NAMALWA (cell line): ENCODE measurements around the gene TDRD9.
"Not testable (repeated sequence)": the region's sequence is repeated elsewhere in the genome, so short reads cannot be mapped to it uniquely, and the experiment has no call there.

Experiments
- DNase-seq: peaks from one replicate; pipeline ENCODE4 v3.0.0-alpha.2; 2015; ENCODE audit warnings: low spot score

TDRD9 gene, protein sequence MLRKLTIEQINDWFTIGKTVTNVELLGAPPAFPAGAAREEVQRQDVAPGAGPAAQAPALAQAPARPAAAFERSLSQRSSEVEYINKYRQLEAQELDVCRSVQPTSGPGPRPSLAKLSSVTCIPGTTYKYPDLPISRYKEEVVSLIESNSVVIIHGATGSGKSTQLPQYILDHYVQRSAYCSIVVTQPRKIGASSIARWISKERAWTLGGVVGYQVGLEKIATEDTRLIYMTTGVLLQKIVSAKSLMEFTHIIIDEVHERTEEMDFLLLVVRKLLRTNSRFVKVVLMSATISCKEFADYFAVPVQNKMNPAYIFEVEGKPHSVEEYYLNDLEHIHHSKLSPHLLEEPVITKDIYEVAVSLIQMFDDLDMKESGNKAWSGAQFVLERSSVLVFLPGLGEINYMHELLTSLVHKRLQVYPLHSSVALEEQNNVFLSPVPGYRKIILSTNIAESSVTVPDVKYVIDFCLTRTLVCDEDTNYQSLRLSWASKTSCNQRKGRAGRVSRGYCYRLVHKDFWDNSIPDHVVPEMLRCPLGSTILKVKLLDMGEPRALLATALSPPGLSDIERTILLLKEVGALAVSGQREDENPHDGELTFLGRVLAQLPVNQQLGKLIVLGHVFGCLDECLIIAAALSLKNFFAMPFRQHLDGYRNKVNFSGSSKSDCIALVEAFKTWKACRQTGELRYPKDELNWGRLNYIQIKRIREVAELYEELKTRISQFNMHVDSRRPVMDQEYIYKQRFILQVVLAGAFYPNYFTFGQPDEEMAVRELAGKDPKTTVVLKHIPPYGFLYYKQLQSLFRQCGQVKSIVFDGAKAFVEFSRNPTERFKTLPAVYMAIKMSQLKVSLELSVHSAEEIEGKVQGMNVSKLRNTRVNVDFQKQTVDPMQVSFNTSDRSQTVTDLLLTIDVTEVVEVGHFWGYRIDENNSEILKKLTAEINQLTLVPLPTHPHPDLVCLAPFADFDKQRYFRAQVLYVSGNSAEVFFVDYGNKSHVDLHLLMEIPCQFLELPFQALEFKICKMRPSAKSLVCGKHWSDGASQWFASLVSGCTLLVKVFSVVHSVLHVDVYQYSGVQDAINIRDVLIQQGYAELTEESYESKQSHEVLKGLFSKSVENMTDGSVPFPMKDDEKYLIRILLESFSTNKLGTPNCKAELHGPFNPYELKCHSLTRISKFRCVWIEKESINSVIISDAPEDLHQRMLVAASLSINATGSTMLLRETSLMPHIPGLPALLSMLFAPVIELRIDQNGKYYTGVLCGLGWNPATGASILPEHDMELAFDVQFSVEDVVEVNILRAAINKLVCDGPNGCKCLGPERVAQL (N-terminal part only)

DNA sequence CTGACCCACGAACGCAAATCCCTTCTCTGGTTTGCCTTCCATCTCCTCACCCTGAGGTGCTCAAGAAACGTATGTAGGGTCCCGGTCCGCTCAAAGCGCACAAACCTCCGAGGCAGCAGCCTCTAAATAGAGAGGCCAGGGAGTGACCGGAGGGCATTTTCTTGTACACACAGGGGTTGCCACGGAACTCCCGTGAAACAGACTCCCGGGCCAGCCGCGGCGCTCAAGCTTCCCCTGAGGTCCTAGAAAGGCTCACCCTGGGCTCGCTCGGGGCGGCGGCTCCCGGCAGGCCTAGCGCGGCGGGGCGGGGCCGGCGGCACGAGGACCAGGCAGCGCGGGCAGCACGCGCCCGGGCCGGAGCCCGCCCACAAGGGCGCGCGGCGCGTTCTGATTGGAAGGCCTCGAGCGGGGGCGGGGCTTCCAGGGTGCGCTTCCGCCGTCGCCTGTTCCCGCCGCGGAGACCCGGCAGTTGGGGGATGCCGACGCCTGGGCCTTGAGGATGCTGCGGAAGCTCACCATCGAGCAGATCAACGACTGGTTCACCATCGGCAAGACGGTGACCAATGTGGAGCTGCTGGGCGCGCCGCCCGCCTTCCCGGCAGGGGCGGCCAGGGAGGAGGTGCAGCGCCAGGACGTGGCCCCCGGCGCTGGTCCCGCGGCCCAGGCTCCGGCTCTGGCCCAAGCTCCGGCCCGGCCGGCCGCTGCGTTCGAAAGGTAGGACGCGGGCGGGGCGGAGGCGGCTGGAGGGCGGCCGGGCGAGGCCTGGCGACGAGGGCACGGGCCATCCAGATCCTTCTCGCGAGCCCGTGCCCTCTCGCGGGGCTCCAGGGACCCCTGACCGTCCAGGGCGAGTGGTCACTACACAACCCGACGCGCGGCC, at the start of gene TDRD9:
TSS of gene TDRD9 (plus strand) at position 446 of the 880 bp plus-strand sequence. CDS start at position 500, 54 bp downstream.
- no peak for DNase-seq

DNA sequence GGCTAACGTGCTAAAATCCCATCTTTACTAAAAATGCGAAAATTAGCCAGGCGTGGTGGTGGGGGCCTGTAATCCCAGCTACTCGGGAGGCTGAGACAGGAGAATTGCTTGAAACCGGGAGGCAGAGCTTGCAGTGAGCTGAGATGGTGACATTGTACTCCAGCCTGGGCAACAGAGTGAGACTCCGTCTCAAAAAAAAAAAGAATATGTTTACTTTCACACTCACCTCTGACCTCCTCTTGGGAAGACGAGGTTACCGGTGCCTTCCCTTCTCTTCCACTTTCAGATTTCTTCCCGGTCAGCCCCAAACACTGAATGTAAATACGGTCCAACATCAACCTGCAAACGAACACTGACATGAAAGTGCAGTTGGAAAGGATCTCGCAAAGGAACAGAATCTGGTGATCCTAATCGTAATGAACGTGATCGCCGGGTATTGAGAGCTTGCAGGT, 49.1 kb upstream of the TDRD9 start:
- DNase-seq, result no peak

- DNase-seq, result no peak
Measured at GRCh38 chr14:103879570-103880347, 48.5 kb upstream of the TDRD9 start.

- no peak for DNase-seq
Measured at GRCh38 chr14:103880348-103881267, 47.6 kb upstream of the TDRD9 start.

DNA sequence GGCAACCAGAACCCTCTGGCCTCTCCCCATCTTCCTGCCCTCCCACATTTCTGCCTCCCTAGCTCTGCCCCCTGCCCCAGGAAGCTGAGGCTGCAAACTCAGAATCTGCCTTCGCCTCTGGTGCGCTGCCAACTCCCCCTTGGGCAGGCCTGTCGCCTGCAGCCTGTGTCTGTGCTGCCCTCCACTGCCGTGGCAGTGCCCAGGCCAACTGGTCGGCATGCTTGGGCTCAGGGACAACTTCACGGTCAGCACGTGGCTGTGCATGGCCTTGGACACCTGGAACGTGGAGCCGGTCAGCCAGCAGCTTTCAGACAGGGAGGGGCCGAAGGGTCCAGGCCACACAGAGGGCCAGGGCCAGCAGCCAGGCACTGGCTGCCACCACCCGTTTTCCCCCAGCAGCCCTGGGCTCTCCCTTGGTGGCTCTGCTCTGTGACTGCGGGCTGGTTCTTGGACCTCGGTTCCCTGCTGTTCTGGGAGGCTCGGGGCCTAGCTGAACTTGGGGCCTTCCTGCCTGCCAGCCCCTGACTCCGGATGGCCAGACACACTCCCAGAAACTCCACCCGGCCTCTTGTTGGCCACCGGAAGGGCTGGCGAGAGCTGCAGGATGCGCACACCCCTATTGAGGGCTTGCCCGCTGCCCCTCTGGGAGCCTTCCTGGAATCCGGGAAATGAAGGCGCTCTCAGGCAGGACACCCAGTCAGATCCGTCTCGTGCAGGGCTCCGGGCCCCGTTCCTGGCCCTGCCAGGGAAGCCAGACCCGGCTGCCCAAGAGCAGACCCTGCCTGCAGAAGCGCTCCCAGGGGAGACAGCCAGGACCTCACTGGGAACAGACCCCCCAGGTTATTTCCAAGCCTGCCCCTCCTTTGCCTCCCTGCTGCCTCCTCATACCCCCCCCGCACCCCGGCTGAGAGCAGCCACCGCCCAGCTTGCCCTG, 46.7 kb upstream of the TDRD9 start:
- no peak for DNase-seq

DNA sequence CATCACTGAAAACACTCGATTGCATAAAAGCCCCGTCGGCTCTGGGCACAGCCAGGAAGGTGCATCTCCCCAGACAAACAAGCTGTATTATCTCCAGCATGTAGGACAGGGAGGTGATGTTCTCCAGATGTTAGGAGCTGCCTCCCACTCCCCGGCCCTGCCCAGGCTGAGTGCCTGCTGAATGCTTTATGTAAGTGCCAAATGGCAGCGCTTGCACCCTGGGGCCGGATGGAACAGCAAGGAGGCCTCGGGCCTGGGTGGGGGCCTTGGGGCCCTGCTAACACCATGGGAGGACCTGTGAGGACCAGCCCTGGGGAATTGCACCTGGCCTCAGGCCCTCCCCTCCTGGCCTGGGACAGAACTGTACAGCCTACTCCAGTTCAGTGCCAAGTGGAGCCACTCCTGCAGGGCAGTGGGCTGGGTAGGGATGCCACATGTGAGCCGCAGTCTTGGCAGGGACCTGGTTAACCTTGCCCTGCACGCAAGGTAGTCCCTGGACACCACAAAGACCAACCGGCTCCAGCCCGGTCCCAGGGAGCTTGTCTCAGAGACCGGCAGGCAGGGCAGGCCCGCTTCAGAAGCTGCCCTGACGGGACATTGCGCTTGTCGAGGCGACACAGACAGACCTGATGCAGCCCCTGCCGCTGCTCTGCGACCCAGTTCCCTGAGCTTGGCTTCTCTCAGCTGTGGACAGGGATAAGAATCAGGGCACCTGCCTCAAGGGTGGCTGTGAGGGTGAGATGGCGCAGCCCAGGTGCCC, 45.6 kb upstream of the TDRD9 start:
- DNase-seq, result no peak

DNA sequence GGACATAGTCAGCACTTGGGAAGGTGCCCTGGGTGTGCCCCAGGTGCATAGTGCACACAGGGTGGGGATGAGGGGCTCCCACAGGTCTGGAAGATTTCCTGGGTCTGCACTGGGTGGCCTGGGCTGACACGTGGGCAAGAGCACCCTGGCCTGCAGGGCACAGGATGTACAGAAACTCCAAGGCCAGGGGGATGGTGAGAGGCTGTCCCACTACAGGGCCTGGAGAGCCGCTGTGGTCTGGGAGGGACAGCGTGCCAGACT, 45.1 kb upstream of the TDRD9 start:
- DNase-seq, result no peak

GRCh38 chr14:103884854-103885253, 43.4 kb upstream of the TDRD9 start:
- no peak for DNase-seq

DNA sequence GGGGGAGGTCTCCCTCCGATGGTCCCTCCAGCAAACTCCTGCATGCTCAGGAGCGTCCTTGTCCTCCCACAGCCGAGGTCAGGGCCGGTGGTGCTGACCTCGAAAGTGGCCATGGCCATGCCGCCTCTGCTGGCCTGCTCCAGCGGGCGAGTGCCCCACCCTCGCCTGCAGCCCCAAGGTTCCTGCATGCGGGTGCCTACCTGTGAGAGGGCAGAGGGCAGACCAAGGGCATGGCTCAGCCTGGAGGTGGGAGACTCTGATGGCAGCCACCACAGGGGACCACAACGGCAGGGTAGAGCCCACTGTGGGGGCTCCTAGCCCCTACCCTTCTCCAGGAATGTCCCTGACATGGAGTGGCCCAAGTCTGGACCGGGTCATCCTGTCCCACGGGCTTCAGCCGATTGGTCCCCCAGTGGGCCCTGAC, 42.7 kb upstream of the TDRD9 start:
- DNase-seq, result no peak

GRCh38 chr14:103886304-103887169, 41.7 kb upstream of the TDRD9 start:
- no peak for DNase-seq

DNA sequence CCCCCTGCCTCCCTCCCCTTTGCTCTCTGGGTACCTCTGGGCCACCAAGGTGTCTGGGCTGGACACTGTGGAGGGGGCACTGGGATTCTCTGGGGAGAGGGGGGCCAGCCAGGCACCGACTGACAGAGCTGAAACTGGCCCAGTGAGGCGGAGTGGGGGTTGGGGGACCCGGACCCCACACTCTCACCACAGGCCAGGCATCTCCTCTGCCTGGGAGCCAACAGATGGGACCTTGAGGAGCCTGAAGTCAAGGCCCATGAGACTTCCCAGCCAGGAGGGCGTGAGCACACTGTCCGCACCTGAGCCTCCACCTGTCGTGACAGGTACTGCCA, 41.1 kb upstream of the TDRD9 start:
- no peak for DNase-seq

DNA sequence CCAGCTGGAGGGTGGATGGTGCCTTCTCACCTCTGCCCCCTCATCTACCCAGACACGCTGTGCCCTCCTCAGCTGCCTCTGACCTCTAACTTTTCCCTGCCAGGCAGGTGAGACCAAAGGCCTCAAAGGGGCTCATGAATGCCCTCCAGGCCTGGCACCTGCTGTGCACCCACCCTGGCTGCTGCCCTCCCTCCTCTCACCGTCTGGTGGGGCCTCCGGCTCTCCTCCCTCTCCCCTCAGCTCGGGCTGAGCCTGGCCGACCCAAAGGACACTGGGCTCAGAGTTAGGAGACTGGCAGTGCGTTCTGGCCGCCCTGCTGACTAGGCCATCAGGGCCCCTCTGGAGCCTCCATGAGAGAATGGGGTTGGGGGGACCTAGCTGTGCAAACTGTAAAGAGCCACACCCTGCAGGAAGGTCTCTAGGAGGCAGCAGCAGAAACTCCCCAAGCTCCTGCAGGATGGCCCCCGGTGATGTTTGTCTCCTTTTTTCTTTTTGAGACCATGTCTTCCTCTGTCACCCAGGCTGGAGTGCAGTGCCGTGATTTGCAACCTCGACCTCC, 40.6 kb upstream of the TDRD9 start:
- no peak for DNase-seq

- DNase-seq, result not testable (repeated sequence)
Measured at GRCh38 chr14:103889002-103889312, 39.3 kb upstream of the TDRD9 start.

- DNase-seq, result no peak
Measured at GRCh38 chr14:103889313-103890051, 38.8 kb upstream of the TDRD9 start.

DNA sequence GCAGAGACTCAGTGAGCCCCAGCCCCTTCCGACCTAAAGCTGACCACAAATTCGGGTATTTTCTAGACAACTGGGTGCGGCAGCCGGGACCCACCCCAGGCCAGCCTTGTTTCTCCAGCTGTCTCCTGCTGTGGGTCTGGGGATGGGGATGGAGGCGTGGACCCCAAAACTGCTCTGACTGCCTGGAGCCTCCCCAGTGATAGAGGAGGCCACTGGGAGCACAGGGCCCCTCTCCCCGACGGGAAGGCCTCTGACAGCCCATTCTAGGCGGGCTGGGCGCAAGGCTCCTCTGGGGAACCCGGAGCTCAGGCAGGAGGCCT, 38.2 kb upstream of the TDRD9 start:
- DNase-seq, result no peak
